Renal cortical epithelial cell (primary cell): ENCODE measurements around the gene TTC23L. TPM values are rescaled to one million over a fixed set of nuclear protein-coding genes. Genes with fewer than 3 reads are reported as not detected.
"Not testable (repeated sequence)": the region's sequence is repeated elsewhere in the genome, so short reads cannot be mapped to it uniquely, and the experiment has no call there.

Source experiments
- DNase-seq: peaks from one replicate; pipeline ENCODE4 v3.0.0-alpha.2; 2011; ENCODE audit warnings: low read depth
- total RNA-seq: library from RNA; depleted of rRNA; stranded (reverse); fragments of >200 nt; gene quantifications from 2 replicates; pipeline ENCODE4 v1.2.3, GENCODE V29; 2014

TTC23L gene
- 0.65 TPM in 1 of 2 replicates, not detected in the other for total RNA-seq

GRCh38 chr5:34838785-34839714 lies at the start of gene TTC23L:
Gene TTC23L, plus strand, starts transcription at chr5:34839164. Its CDS starts 1,508 bp downstream, at chr5:34840672.
- peak; percentile 81 for DNase-seq

GRCh38 chr5:34789639-34790038 lies 49.3 kb upstream of the TTC23L start:
- DNase-seq, result no peak

- DNase-seq, result no peak
Observed at GRCh38 chr5:34790069-34790468, 48.9 kb upstream of the TTC23L start.

- no peak for DNase-seq
Observed at GRCh38 chr5:34791761-34792244, 47.2 kb upstream of the TTC23L start.

GRCh38 chr5:34802834-34803563 lies 36.0 kb upstream of the TTC23L start:
- no peak for DNase-seq

GRCh38 chr5:34803974-34804732 lies 34.8 kb upstream of the TTC23L start:
- no peak for DNase-seq

GRCh38 chr5:34804913-34805312 lies 34.1 kb upstream of the TTC23L start:
- DNase-seq, result no peak

- no peak for DNase-seq
Observed at GRCh38 chr5:34806532-34806931, 32.4 kb upstream of the TTC23L start.

- DNase-seq, result no peak
Observed at GRCh38 chr5:34811706-34812105, 27.3 kb upstream of the TTC23L start.

- DNase-seq, result no peak
Observed at GRCh38 chr5:34813509-34813908, 25.5 kb upstream of the TTC23L start.

GRCh38 chr5:34817558-34818351 lies 21.2 kb upstream of the TTC23L start:
- peak; percentile 25 for DNase-seq

- no peak for DNase-seq
Observed at GRCh38 chr5:34818717-34819116, 20.2 kb upstream of the TTC23L start.

- DNase-seq, result no peak
Observed at GRCh38 chr5:34820593-34820992, 18.4 kb upstream of the TTC23L start.

- DNase-seq, result no peak
Observed at GRCh38 chr5:34822956-34823715, 15.8 kb upstream of the TTC23L start.

GRCh38 chr5:34826347-34826746 lies 12.6 kb upstream of the TTC23L start:
- no peak for DNase-seq

GRCh38 chr5:34827588-34828506 lies 11.1 kb upstream of the TTC23L start:
- no peak for DNase-seq

- DNase-seq, result not testable (repeated sequence)
Observed at GRCh38 chr5:34830827-34831226, 8.1 kb upstream of the TTC23L start.

GRCh38 chr5:34831303-34831702 lies 7.7 kb upstream of the TTC23L start:
- DNase-seq, result no peak

GRCh38 chr5:34832568-34832967 lies 6.4 kb upstream of the TTC23L start:
- no peak for DNase-seq
